C4-2B (cell line): ENCODE measurements around the gene RAB17.
A peak's percentile ranks its signal among the peaks of the same experiment; 100 is the strongest.

Source experiments
- H3K27ac ChIP-seq: fragments of 450-650 bp; 2 replicates; pipeline ENCODE4 v1.5.1; 2017
- ZFX ChIP-seq: fragments of 450-650 bp; IDR thresholded peaks from 2 replicates; pipeline ENCODE4 v1.6.1; 2017
- TF ChIP-seq, protein P1 (sequence below): fragments of 450-650 bp; conservative IDR thresholded peaks from 2 replicates; pipeline ENCODE4 v1.5.1; 2017; ENCODE audit warnings: mild to moderate bottlenecking

RAB17 gene

GRCh38 chr2:237597196-237598145, 6.9 kb upstream of the RAB17 start:
- TF ChIP-seq, protein P1, sequence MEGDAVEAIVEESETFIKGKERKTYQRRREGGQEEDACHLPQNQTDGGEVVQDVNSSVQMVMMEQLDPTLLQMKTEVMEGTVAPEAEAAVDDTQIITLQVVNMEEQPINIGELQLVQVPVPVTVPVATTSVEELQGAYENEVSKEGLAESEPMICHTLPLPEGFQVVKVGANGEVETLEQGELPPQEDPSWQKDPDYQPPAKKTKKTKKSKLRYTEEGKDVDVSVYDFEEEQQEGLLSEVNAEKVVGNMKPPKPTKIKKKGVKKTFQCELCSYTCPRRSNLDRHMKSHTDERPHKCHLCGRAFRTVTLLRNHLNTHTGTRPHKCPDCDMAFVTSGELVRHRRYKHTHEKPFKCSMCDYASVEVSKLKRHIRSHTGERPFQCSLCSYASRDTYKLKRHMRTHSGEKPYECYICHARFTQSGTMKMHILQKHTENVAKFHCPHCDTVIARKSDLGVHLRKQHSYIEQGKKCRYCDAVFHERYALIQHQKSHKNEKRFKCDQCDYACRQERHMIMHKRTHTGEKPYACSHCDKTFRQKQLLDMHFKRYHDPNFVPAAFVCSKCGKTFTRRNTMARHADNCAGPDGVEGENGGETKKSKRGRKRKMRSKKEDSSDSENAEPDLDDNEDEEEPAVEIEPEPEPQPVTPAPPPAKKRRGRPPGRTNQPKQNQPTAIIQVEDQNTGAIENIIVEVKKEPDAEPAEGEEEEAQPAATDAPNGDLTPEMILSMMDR: no peak
- no peak for TF ChIP-seq ZFX
- no peak overlapping the region for H3K27ac ChIP-seq

DNA sequence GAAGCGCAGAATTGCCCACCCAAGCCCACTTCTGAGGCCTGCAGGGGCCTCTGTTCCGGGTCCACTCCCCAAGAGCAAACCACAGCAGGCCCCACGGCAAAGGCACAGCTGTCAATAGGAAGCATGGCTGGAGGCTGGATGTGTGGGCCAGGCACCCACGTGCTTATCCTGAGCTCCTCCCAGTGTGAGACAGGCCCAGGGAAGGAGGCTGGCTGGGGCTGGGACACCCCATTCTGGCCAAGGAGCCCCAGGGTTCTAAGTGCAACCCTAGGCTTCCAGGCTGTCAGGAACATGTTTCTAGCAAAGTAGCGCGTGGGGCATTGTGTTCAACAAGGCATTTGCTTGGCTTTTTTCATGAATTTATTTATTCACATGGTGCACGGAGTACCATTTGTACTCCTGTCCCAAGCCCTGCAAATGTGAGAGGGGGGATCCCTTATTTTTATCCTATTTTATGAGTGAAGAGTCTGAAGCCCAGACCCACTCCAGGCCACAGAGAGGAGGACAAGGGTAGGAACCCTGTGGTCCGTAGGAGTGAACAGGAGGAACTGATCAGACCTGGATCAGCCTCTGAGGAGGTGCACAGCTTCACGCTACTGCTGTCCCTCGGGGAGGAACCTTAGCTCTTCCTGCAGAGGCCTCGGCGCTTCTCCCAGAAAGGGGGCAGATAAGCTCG, 6.1 kb upstream of the RAB17 start:
- H3K27ac ChIP-seq: no peak overlapping the region
- TF ChIP-seq, protein P1: no peak
- TF ChIP-seq ZFX: no peak

- H3K27ac ChIP-seq: peak overlapping the region; percentile 66
Observed at GRCh38 chr2:237595829-237596519, 5.4 kb upstream of the RAB17 start.

DNA sequence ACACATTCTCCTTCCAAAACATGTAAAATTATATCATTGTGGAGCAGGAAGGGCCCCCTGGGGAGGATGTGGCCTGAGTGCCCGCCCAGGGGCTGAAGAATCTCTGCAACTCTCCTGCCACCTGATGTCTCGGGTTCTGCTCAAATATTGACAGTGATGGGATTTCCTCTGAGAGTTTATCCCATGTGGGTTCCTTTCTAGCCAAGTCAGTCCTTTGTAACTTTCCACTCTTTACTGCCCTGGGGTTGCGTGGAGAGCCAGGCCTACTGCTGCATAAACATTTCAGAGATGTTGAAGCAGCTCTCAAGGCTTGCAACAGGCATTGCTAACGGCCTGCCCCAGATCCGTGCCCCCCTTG, 4.0 kb upstream of the RAB17 start:
- TF ChIP-seq, protein P1: no peak
- peak overlapping the region; percentile 66 for H3K27ac ChIP-seq

GRCh38 chr2:237593596-237594320, 3.2 kb upstream of the RAB17 start:
- peak overlapping the region; percentile 66 for H3K27ac ChIP-seq
- TF ChIP-seq, protein P1: no peak
- no peak for TF ChIP-seq ZFX

GRCh38 chr2:237593036-237593435, 2.5 kb upstream of the RAB17 start:
- TF ChIP-seq, protein P1: no peak
- TF ChIP-seq ZFX: no peak
- H3K27ac ChIP-seq: 0 out of 2 replicates have a peak overlapping the region, but pooled peaks have one; percentile 66

DNA sequence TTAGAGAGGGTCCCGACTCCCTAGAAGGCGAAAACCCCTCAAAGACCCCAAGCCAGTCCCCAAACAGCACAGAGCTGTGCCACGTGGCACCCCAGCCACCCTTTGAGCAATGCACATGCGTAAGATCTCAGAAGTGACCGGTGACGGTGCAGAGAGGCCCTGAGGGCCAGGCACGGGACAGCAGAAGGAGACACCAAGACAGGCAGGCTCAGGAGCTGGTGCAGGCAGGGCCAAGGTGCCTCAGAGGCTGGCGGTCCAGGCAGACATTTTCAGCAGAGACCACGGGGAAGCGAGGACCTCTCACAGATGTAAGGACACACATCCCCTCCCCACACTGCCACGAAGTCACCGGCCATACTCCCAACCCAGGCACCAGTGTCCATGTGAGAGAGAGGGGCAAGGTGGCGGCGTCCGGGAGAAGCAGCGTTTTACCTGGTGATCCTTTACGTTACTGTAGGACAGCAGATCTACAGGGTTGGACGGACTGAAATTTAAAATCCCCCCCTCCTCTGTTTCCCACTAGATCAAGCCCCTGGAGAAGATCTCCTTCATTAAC, 2.0 kb upstream of the RAB17 start:
- TF ChIP-seq ZFX: no peak
- TF ChIP-seq, protein P1: no peak
- H3K27ac ChIP-seq: peak overlapping the region; percentile 95
